Measurements from ENCODE around the gene NUTM2G. TPM values are rescaled to one million over a fixed set of nuclear protein-coding genes. Genes with fewer than 3 reads are reported as not detected.
"Not testable (repeated sequence)": the region's sequence is repeated elsewhere in the genome, so short reads cannot be mapped to it uniquely, and the experiment has no call there.

NUTM2G gene
- total RNA-seq, 5 donors from 2014 or later (not counting 1 experiment from before 2014, with no cell fraction given), result not detected

- H3K36me3 ChIP-seq (ENCODE audit: control insufficient read depth in 2 of 2, extremely low read depth in 1 of 2, insufficient read depth in 1 of 2, low read length in 1 of 2); H3K9me3 Mint-ChIP-seq; H3K27ac ChIP-seq (ENCODE audit: low read length); H3K4me3 ChIP-seq (ENCODE audit: control insufficient read depth in 1 of 2, extremely low read depth in 1 of 2, low read length in 1 of 2); H3K4me3 Mint-ChIP-seq; POLR2A ChIA-PET; DNase-seq; ATAC-seq (replicated peaks in 1 of 4); CTCF ChIA-PET; H3K27ac Mint-ChIP-seq; H3K27me3 ChIP-seq (replicated peaks in 1 of 2; ENCODE audit: control insufficient read depth in 2 of 2, extremely low read depth in 1 of 2, insufficient read depth in 2 of 2, low read length in 1 of 2); H3K4me1 ChIP-seq (ENCODE audit: control insufficient read depth in 1 of 2, extremely low read depth in 1 of 2, insufficient read depth in 2 of 2, low read length in 2 of 2); H3K27me3 Mint-ChIP-seq; H3K9me3 ChIP-seq; H3K4me1 Mint-ChIP-seq: not testable (repeated sequence)
- peaks cover 14% of the 10 kb centered on the region for H3K36me3 Mint-ChIP-seq
- no CpG with 5 or more reads among the region's 7 CpGs for WGBS (ENCODE audit: insufficient coverage)
These were observed 12.3 kb downstream of the NUTM2G start for GRCh38 chr9:96940982-96941381.

DNA sequence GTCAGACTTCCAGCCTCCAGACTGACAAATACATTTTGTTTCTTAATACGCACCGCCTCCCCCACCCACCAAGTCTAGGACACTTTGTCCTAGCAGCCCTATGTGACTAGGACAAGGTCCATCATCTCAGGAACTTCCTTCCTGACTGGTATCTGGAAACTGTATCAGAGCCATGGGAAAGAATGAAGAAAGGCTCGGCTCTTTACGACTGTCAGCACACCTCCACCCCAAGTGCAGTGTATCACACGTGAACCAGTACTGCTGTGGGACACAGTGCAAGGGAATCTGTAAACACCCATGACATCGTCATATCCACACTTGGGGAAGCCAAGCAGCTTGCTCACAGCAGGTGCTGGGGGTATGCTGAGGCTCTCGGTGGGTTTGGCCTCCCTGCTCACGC is 13.0 kb downstream of the NUTM2G start:
- H3K27me3 Mint-ChIP-seq; H3K4me3 Mint-ChIP-seq; H3K4me1 ChIP-seq (ENCODE audit: control insufficient read depth in 1 of 2, extremely low read depth in 1 of 2, insufficient read depth in 2 of 2, low read length in 2 of 2); H3K27me3 ChIP-seq (replicated peaks in 1 of 2; ENCODE audit: control insufficient read depth in 2 of 2, extremely low read depth in 1 of 2, insufficient read depth in 2 of 2, low read length in 1 of 2); H3K27ac Mint-ChIP-seq; ATAC-seq (replicated peaks in 1 of 4); H3K4me1 Mint-ChIP-seq; CTCF ChIA-PET; H3K4me3 ChIP-seq (ENCODE audit: control insufficient read depth in 1 of 2, extremely low read depth in 1 of 2, low read length in 1 of 2); H3K9me3 Mint-ChIP-seq; H3K27ac ChIP-seq (ENCODE audit: low read length); POLR2A ChIA-PET; DNase-seq; H3K9me3 ChIP-seq; H3K36me3 ChIP-seq (ENCODE audit: control insufficient read depth in 2 of 2, extremely low read depth in 1 of 2, insufficient read depth in 1 of 2, low read length in 1 of 2): not testable (repeated sequence)
- H3K36me3 Mint-ChIP-seq, result peaks cover 14% of the 10 kb centered on the region
- WGBS (ENCODE audit: insufficient coverage), result no CpG with 5 or more reads among the region's 8 CpGs

DNA sequence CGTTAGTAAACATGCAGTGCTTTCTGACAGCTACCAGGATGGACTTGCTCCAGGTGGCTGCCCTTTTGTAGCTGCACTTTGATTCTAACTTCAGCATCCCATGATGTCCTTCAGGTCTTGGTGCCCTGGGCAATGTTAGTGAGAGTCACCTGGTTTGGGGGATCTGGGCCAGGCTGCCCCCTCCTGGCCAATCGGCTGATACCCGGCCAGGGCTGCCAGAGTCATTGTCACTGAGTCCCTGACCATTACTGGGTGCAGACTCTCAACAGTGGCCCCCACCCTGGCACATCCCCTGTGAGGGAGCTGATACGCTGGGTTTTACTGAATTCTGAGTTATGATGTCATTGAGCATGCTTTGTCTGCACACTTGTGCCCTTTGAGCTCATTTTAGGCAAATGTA is 13.5 kb downstream of the NUTM2G start:
- H3K36me3 Mint-ChIP-seq, result peaks cover 14% of the 10 kb centered on the region
- CTCF ChIA-PET; H3K4me3 ChIP-seq (ENCODE audit: control insufficient read depth in 1 of 2, extremely low read depth in 1 of 2, low read length in 1 of 2); H3K4me1 ChIP-seq (ENCODE audit: control insufficient read depth in 1 of 2, extremely low read depth in 1 of 2, insufficient read depth in 2 of 2, low read length in 2 of 2); ATAC-seq (replicated peaks in 1 of 4); POLR2A ChIA-PET; H3K36me3 ChIP-seq (ENCODE audit: control insufficient read depth in 2 of 2, extremely low read depth in 1 of 2, insufficient read depth in 1 of 2, low read length in 1 of 2); H3K27ac Mint-ChIP-seq; H3K27ac ChIP-seq (ENCODE audit: low read length); H3K4me1 Mint-ChIP-seq; H3K27me3 Mint-ChIP-seq; DNase-seq; H3K4me3 Mint-ChIP-seq; H3K27me3 ChIP-seq (replicated peaks in 1 of 2; ENCODE audit: control insufficient read depth in 2 of 2, extremely low read depth in 1 of 2, insufficient read depth in 2 of 2, low read length in 1 of 2); H3K9me3 Mint-ChIP-seq; H3K9me3 ChIP-seq: not testable (repeated sequence)
- WGBS (ENCODE audit: insufficient coverage), result no CpG with 5 or more reads among the region's 4 CpGs

- H3K36me3 ChIP-seq (ENCODE audit: control insufficient read depth in 2 of 2, extremely low read depth in 1 of 2, insufficient read depth in 1 of 2, low read length in 1 of 2); H3K9me3 Mint-ChIP-seq; H3K4me3 ChIP-seq (ENCODE audit: control insufficient read depth in 1 of 2, extremely low read depth in 1 of 2, low read length in 1 of 2); ATAC-seq (replicated peaks in 1 of 4); CTCF ChIA-PET; H3K27ac ChIP-seq (ENCODE audit: low read length); H3K9me3 ChIP-seq; H3K27me3 Mint-ChIP-seq; DNase-seq; POLR2A ChIA-PET; H3K27ac Mint-ChIP-seq; H3K4me1 Mint-ChIP-seq; H3K4me1 ChIP-seq (ENCODE audit: control insufficient read depth in 1 of 2, extremely low read depth in 1 of 2, insufficient read depth in 2 of 2, low read length in 2 of 2); H3K27me3 ChIP-seq (replicated peaks in 1 of 2; ENCODE audit: control insufficient read depth in 2 of 2, extremely low read depth in 1 of 2, insufficient read depth in 2 of 2, low read length in 1 of 2); H3K4me3 Mint-ChIP-seq: not testable (repeated sequence)
- H3K36me3 Mint-ChIP-seq, result peaks cover 17% of the 10 kb centered on the region
- no CpG with 5 or more reads among the region's 1 CpG for WGBS (ENCODE audit: insufficient coverage)
These were observed 20.7 kb downstream of the NUTM2G start for GRCh38 chr9:96949346-96949745.

GRCh38 chr9:96950539-96950938 is 21.9 kb downstream of the NUTM2G start:
- H3K4me3 ChIP-seq (ENCODE audit: control insufficient read depth in 1 of 2, extremely low read depth in 1 of 2, low read length in 1 of 2); H3K27me3 ChIP-seq (replicated peaks in 1 of 2; ENCODE audit: control insufficient read depth in 2 of 2, extremely low read depth in 1 of 2, insufficient read depth in 2 of 2, low read length in 1 of 2); H3K27ac Mint-ChIP-seq; H3K4me1 Mint-ChIP-seq; H3K27ac ChIP-seq (ENCODE audit: low read length); H3K27me3 Mint-ChIP-seq; POLR2A ChIA-PET; H3K4me3 Mint-ChIP-seq; ATAC-seq (replicated peaks in 1 of 4); H3K9me3 ChIP-seq; H3K9me3 Mint-ChIP-seq; H3K36me3 ChIP-seq (ENCODE audit: control insufficient read depth in 2 of 2, extremely low read depth in 1 of 2, insufficient read depth in 1 of 2, low read length in 1 of 2); CTCF ChIA-PET; DNase-seq; H3K4me1 ChIP-seq (ENCODE audit: control insufficient read depth in 1 of 2, extremely low read depth in 1 of 2, insufficient read depth in 2 of 2, low read length in 2 of 2): not testable (repeated sequence)
- peaks cover 15% of the 10 kb centered on the region for H3K36me3 Mint-ChIP-seq
- WGBS (ENCODE audit: insufficient coverage), result no CpG with 5 or more reads among the region's 2 CpGs

DNA sequence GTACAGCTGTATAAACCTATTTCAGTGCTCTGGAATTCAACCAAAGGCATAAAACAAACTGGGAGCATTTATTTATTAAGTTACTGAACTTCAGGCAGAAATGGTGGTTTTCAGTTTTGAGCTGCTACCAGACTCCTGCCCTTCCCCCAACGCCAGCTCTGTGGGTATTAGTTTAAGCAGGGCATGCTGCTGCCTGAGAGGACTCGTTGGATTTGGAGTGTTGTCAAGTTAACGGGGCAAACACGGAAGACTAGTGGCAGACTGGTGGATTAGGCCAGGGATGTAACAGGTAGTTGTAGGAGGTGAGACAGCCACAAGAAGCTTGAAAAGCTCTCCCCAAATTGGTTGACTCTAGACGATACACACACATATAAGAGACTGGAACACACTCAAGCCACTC is 38.9 kb downstream of the NUTM2G start:
- H3K36me3 ChIP-seq (ENCODE audit: control insufficient read depth in 2 of 2, extremely low read depth in 1 of 2, insufficient read depth in 1 of 2, low read length in 1 of 2); CTCF ChIA-PET; POLR2A ChIA-PET; H3K4me1 Mint-ChIP-seq; ATAC-seq (replicated peaks in 1 of 4); H3K4me1 ChIP-seq (ENCODE audit: control insufficient read depth in 1 of 2, extremely low read depth in 1 of 2, insufficient read depth in 2 of 2, low read length in 2 of 2); H3K27ac Mint-ChIP-seq; H3K4me3 ChIP-seq (ENCODE audit: control insufficient read depth in 1 of 2, extremely low read depth in 1 of 2, low read length in 1 of 2); H3K27me3 Mint-ChIP-seq; H3K9me3 Mint-ChIP-seq; H3K9me3 ChIP-seq; DNase-seq; H3K27me3 ChIP-seq (replicated peaks in 1 of 2; ENCODE audit: control insufficient read depth in 2 of 2, extremely low read depth in 1 of 2, insufficient read depth in 2 of 2, low read length in 1 of 2); H3K27ac ChIP-seq (ENCODE audit: low read length); H3K4me3 Mint-ChIP-seq: not testable (repeated sequence)
- peaks cover 15% of the 10 kb centered on the region for H3K36me3 Mint-ChIP-seq
- no CpG with 5 or more reads among the region's 5 CpGs for WGBS (ENCODE audit: insufficient coverage)

- not testable (repeated sequence) for H3K36me3 ChIP-seq (ENCODE audit: control insufficient read depth in 2 of 2, extremely low read depth in 1 of 2, insufficient read depth in 1 of 2, low read length in 1 of 2); H3K27me3 Mint-ChIP-seq; H3K27me3 ChIP-seq (replicated peaks in 1 of 2; ENCODE audit: control insufficient read depth in 2 of 2, extremely low read depth in 1 of 2, insufficient read depth in 2 of 2, low read length in 1 of 2); H3K4me1 ChIP-seq (ENCODE audit: control insufficient read depth in 1 of 2, extremely low read depth in 1 of 2, insufficient read depth in 2 of 2, low read length in 2 of 2); H3K9me3 ChIP-seq; DNase-seq; H3K9me3 Mint-ChIP-seq; H3K27ac ChIP-seq (ENCODE audit: low read length); H3K4me3 ChIP-seq (ENCODE audit: control insufficient read depth in 1 of 2, extremely low read depth in 1 of 2, low read length in 1 of 2)
- H3K4me1 Mint-ChIP-seq, result peaks cover 30 to 33% (median 33%) of the 10 kb centered on the region in 3 donors
- POLR2A ChIA-PET, result interaction anchor here in 1 of 2 donors (0.6 kb wide), 1 partner anchor 331 kb away, joined by 3 read pairs; no protein-coding TSS in a partner anchor
- peak overlapping the region in 1 of 3 donors; percentile 31 for H3K4me3 Mint-ChIP-seq
- no CpG with 5 or more reads among the region's 2 CpGs for WGBS (ENCODE audit: insufficient coverage)
- peaks cover 15% of the 10 kb centered on the region for H3K36me3 Mint-ChIP-seq
- peak in 1 of 4 experiments; percentile 16 for ATAC-seq (replicated peaks in 1 of 4)
- CTCF ChIA-PET, result interaction anchor here (0.5 to 0.7 kb wide), 4 partner anchors 18 to 1340 kb away, joined by 3 to 4 read pairs (median 4); no protein-coding TSS in a partner anchor
- peak overlapping the region; percentile 62 to 71 for H3K27ac Mint-ChIP-seq
These were observed 43.9 kb downstream of the NUTM2G start for GRCh38 chr9:96972552-96972951.

Measured in T-cell (primary cell).